Naive B cell (primary cell): ENCODE results near the gene PLEKHA3. TPM values are rescaled to one million over a fixed set of nuclear protein-coding genes. Genes with fewer than 3 reads are reported as not detected.
"Not testable (repeated sequence)": the region's sequence is repeated elsewhere in the genome, so short reads cannot be mapped to it uniquely, and the experiment has no call there.

ENCODE experiments used
- ATAC-seq, 2 donors: fragments of 150-1000 bp; cut with Tn5 transposase; 2 replicates each; pipeline ENCODE4 v1.10.0; 2021; ENCODE audit warnings: low read depth in 2 of 2, mild to moderate bottlenecking in 2 of 2, moderate library complexity in 2 of 2
- DNase-seq: peaks from one replicate; pipeline ENCODE4 v3.0.0; 2022
- H3K27ac Mint-ChIP-seq, 6 donors: one replicate each; pipeline ENCODE4 v1.8.0; 2020 to 2022; ENCODE audit warnings: mild to moderate bottlenecking in 6 of 6, mixed read lengths in 6 of 6, moderate library complexity in 5 of 6, inconsistent platforms in 2 of 6
- H3K27me3 Mint-ChIP-seq, 3 donors: one replicate each; pipeline ENCODE4 v1.8.0; 2021 to 2022; ENCODE audit warnings: mixed read lengths in 3 of 3, mild to moderate bottlenecking in 1 of 3
- H3K36me3 Mint-ChIP-seq, 2 donors: one replicate each; pipeline ENCODE4 v1.8.0; 2020 to 2022; ENCODE audit warnings: mixed read lengths in 2 of 2, inconsistent platforms in 1 of 2, mild to moderate bottlenecking in 1 of 2
- H3K4me1 Mint-ChIP-seq, 3 donors: one replicate each; pipeline ENCODE4 v1.8.0; 2020 to 2022; ENCODE audit warnings: mixed read lengths in 3 of 3, inconsistent platforms in 1 of 3, mild to moderate bottlenecking in 1 of 3, moderate library complexity in 1 of 3
- H3K4me3 Mint-ChIP-seq, 8 donors: one replicate each; pipeline ENCODE4 v1.8.0; 2020 to 2022; ENCODE audit warnings: mild to moderate bottlenecking in 8 of 8, mixed read lengths in 8 of 8, moderate library complexity in 8 of 8, inconsistent platforms in 2 of 8
- H3K9me3 Mint-ChIP-seq, 7 donors: one replicate each; pipeline ENCODE4 v1.8.0; 2020 to 2022; ENCODE audit warnings: mixed read lengths in 7 of 7, mild to moderate bottlenecking in 5 of 7, inconsistent platforms in 2 of 7, moderate library complexity in 1 of 7
- polyA plus RNA-seq, 6 donors: library from polyadenylated mRNA; unstranded; fragments of 300-500 nt; fragmentation: Illumina TruSeq; gene quantifications; one replicate each; pipeline ENCODE4 v1.2.3, GENCODE V29; 2021; ENCODE audit warnings: low read depth in 6 of 6

PLEKHA3 gene
- polyA plus RNA-seq, 6 donors from 2014 or later, result 20.9 to 23.8 (median 22.3) TPM

DNA sequence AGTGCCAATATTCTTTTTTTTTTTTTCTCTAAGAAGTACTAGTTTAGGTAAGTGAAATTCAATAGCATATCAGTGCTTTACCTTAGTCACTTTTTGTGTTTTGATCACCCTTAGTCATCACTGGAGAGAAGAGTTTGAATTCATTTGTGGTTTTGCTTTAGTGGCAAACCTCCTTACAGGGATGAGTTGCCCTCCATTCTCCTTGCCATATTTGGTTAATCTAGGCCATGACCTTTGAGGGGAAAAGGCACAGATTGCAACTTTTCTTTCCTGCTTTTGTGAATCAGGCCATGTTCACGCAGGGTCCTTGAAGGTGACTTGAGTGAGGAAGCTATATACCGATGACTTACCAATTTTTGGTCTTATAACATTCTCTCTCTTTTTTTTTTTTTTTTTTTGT is 34.4 kb downstream of the PLEKHA3 start:
- H3K36me3 Mint-ChIP-seq, result peaks cover 11 to 15% of the 10 kb centered on the region in 2 donors
- no peaks in the 10 kb centered on the region for H3K4me1 Mint-ChIP-seq
- ATAC-seq (no peak), DNase-seq (no peak)
- H3K9me3 Mint-ChIP-seq, result no peaks in the 10 kb centered on the region
- H3K4me3 Mint-ChIP-seq, result no peak overlapping the region
- peak overlapping the region in 1 of 6 donors; percentile 18 for H3K27ac Mint-ChIP-seq
- no peaks in the 10 kb centered on the region for H3K27me3 Mint-ChIP-seq

DNA sequence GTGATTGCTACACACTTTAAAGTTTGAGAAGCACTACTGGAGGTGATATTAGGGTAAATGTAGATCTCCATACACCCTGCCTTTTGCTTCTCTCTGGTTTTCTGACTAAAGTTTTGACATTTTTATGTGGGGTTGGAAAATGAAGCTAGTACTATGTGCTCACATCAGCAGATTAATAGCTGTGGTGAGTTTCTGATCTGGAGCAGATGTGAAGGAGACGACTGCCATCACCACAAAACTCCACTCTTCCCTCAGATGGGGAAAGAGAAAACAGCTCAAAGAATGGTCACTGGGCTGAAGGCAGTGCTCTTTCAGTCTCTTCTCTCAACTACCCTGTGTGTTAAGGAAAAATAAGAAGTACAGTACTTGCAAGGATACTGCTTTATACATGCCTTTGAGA is 37.2 kb downstream of the PLEKHA3 start:
- H3K27ac Mint-ChIP-seq, result no peak overlapping the region
- peaks cover under 1 to 4% (median 1%) of the 10 kb centered on the region in 3 donors for H3K4me1 Mint-ChIP-seq
- no peaks in the 10 kb centered on the region for H3K27me3 Mint-ChIP-seq
- ATAC-seq (no peak), DNase-seq (no peak)
- no peak overlapping the region for H3K4me3 Mint-ChIP-seq
- peaks cover 0 to 4% (median 0%) of the 10 kb centered on the region in 7 donors for H3K9me3 Mint-ChIP-seq
- H3K36me3 Mint-ChIP-seq, result peaks cover 5 to 6% of the 10 kb centered on the region in 2 donors

DNA sequence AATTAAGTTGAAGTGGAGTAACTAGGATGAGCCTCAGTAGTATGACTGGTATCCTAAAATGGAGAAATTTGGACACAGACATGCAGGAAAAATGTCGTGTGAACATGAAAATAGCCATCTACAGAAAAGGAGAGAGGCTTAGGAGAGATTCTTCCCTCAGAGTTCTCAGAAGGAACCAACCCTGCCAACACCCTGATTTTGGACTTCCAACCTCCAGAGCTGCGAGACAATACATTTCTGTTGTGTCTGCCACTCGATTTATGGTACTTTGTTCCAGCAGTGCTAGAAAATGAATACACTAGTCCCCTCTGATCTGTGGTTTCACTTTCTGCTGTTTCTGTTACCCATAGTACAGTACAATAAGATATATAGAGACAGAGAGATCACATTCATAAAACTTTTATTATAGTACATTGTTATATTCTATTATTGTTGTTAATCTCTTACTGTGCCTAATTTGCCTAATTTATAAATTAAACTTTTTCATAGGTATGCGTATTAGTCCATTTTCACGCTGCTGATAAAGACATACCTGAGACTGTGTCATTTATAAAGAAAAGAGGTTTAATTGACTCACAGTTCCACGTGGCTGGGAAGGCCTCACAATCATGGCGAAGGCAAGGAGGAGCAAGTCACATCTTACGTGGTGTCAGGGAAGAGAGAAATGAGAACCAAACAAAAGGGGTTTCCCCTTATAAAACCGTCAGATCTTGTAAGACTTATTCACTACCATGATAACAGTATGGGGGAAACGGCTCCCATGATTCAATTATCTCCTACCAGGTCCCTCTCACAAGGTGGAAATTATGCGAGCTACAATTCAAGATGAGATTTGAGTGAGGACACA is 41.3 kb downstream of the PLEKHA3 start:
- peaks cover 0 to 10% of the 10 kb centered on the region in 2 donors for H3K36me3 Mint-ChIP-seq
- H3K27ac Mint-ChIP-seq, result peak overlapping the region in 4 of 6 donors; percentile 48 to 75 (median 66)
- H3K4me1 Mint-ChIP-seq, result peaks cover 18 to 26% (median 25%) of the 10 kb centered on the region in 3 donors
- no peaks in the 10 kb centered on the region for H3K27me3 Mint-ChIP-seq
- no peak for DNase-seq
- no peak for ATAC-seq
- peak overlapping the region in 4 of 8 donors; percentile 4 to 72 (median 36) for H3K4me3 Mint-ChIP-seq
- peaks cover 0 to 4% (median 0%) of the 10 kb centered on the region in 7 donors for H3K9me3 Mint-ChIP-seq

DNA sequence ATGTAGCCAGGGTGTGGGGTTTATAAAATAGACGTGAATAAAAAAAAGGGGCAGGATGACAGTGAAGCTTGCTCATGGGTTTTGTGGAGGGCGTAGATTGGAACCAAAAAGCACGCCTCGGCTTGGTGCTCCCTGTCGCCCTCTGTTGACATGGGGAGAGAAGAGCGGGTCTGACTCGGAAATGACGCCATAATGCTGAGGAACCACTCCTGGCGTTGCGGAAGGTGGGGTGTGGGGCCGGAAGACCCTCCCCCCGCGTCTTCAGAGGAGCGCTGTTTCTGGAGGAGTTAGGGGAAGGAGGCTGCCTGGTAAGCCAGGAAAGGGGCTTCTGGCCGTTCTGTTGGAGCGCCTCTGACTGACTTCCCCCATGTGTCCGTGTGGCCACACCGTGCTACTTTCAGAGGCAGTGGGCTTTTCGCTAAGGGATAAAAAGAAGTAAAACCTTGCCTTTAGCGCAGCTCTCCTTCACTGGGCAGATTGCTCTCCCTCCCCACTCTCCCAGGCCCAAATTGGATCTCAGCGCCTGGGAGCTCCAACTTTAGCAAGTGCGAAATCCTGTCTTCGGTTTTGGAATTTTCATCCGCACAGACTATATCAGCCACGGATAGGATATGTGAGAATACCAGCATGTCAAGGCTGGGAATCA is 42.8 kb downstream of the PLEKHA3 start:
- Mint-ChIP-seq H3K27me3 (no peaks in the 10 kb centered on the region), H3K4me3 (peak overlapping the region; percentile 88 to 96 (median 94)), H3K27ac (peak overlapping the region; percentile 81 to 92 (median 84)), H3K36me3 (peaks cover 0 to 10% of the 10 kb centered on the region in 2 donors), H3K4me1 (peaks cover 18 to 26% (median 25%) of the 10 kb centered on the region in 3 donors), H3K9me3 (peaks cover 0 to 4% (median 0%) of the 10 kb centered on the region in 7 donors)
- peak; percentile 77 for DNase-seq
- peak; percentile 99 for ATAC-seq

DNA sequence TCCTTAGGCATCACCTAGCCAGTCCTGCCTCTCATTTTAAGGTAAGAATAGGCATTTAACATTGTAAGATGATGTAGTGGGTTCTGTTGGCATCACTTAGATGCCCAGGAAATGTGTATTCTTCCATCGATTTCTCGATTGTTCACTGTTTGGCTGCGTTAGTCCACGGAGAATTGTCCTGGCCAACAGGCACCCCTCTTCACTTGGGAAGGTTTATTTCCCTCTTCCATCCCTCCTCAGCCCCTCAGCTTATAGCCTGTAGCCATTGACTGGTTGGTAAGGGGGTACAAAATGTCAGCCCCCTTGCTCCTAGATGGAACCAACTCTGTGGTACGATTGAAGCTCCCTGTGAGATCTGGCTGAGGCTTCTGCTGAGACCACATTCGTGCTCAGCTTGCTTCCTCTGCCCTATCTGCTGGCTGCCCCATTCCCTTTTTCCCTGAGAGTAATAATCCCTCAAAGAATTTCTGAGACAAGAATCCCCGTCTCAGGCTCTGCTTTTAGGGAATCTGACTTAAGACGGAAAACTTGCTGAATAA is 43.4 kb downstream of the PLEKHA3 start:
- H3K9me3 Mint-ChIP-seq, result peaks cover 0 to 4% (median 0%) of the 10 kb centered on the region in 7 donors
- peak overlapping the region; percentile 88 to 96 (median 94) for H3K4me3 Mint-ChIP-seq
- DNase-seq, result no peak
- no peak for ATAC-seq
- peaks cover 18 to 26% (median 25%) of the 10 kb centered on the region in 3 donors for H3K4me1 Mint-ChIP-seq
- peak overlapping the region; percentile 82 to 92 (median 86) for H3K27ac Mint-ChIP-seq
- H3K27me3 Mint-ChIP-seq, result no peaks in the 10 kb centered on the region
- H3K36me3 Mint-ChIP-seq, result peaks cover 0 to 10% of the 10 kb centered on the region in 2 donors

DNA sequence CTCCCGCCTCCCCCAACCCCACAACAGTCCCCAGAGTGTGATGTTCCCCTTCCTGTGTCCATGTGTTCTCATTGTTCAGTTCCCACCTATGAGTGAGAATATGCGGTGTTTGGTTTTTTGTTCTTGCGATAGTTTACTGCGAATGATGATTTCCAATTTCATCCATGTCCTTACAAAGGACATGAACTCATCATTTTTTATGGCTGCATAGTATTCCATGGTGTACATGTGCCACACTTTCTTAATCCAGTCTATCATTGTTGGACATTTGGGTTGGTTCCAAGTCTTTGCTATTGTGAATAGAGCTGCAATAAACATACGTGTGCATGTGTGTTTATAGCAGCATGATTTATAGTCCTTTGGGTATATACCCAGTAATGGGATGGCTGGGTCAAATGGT is 44.8 kb downstream of the PLEKHA3 start:
- not testable (repeated sequence) for H3K9me3 Mint-ChIP-seq, H3K36me3 Mint-ChIP-seq, ATAC-seq, DNase-seq, H3K27me3 Mint-ChIP-seq, H3K27ac Mint-ChIP-seq
- Mint-ChIP-seq H3K4me1 (peaks cover 23 to 31% (median 26%) of the 10 kb centered on the region in 3 donors), H3K4me3 (peak overlapping the region in 1 of 8 donors; percentile 22)

DNA sequence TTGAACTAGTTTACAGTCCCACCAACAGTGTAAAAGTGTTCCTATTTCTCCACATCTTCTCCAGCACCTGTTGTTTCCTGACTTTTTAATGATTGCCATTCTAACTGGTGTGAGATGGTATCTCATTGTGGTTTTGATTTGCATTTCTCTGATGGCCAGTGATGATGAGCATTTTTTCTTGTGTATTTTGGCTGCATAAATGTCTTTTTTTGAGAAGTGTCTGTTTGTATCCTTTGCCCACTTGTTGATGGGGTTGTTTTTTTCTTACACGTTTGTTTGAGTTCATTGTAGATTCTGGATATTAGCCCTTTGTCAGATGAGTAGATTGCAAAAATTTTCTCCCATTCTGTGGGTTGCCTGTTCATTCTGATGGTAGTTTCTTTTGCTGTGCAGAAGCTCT is 45.2 kb downstream of the PLEKHA3 start:
- not testable (repeated sequence) for H3K36me3 Mint-ChIP-seq, ATAC-seq, H3K27me3 Mint-ChIP-seq, H3K9me3 Mint-ChIP-seq, DNase-seq
- peaks cover 25 to 33% (median 29%) of the 10 kb centered on the region in 3 donors for H3K4me1 Mint-ChIP-seq
- peak overlapping the region in 1 of 8 donors; percentile 47 for H3K4me3 Mint-ChIP-seq
- H3K27ac Mint-ChIP-seq, result peak overlapping the region in 1 of 6 donors; percentile 22

DNA sequence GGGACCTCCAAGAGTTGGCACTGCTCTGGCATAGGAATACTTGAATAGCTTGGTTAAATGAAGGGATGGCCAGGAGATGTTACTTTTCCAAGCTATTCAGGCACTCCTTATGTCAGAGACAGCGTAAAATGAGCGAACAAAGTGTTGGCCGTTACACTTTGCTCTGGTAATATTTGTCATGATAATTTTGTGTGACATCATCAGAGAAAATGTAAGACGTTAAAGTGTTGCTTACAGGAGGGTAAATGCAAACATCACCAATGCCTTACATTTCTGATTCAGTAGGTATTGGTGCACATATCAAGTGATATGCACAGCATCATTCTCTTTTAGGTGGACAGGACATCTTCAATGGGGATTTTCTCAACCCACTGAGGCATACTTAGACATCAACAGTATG is 46.0 kb downstream of the PLEKHA3 start:
- Mint-ChIP-seq H3K27me3 (no peaks in the 10 kb centered on the region), H3K4me3 (no peak overlapping the region), H3K4me1 (peaks cover 33 to 41% (median 36%) of the 10 kb centered on the region in 3 donors), H3K9me3 (peaks cover 0 to 4% (median 0%) of the 10 kb centered on the region in 7 donors), H3K36me3 (peaks cover 0 to 15% of the 10 kb centered on the region in 2 donors), H3K27ac (no peak overlapping the region)
- no peak for ATAC-seq
- DNase-seq, result no peak

DNA sequence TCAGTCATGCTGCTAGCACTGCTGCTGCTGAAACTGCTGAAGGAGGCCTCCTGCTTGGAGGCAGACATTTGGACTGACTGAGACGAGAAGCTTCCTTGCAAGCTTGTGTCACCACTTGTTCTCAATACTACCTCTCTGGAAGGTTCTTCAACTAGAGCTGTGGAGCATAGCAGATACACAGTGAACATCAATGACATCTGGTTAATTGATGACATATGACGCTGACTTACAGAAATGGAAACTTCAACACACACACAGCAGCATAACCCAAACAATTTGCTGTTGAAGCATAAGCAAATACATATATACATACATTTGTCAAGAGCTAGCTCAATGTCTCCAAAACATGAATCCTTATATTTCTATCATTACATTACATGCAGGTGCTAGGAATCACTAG is 47.3 kb downstream of the PLEKHA3 start:
- Mint-ChIP-seq H3K4me1 (peaks cover 29 to 41% (median 34%) of the 10 kb centered on the region in 3 donors), H3K9me3 (peaks cover 0 to 3% (median 0%) of the 10 kb centered on the region in 7 donors), H3K4me3 (no peak overlapping the region), H3K27me3 (no peaks in the 10 kb centered on the region), H3K27ac (peak overlapping the region in 2 of 6 donors; percentile 7 to 24), H3K36me3 (peaks cover 10 to 28% of the 10 kb centered on the region in 2 donors)
- no peak for ATAC-seq
- no peak for DNase-seq

DNA sequence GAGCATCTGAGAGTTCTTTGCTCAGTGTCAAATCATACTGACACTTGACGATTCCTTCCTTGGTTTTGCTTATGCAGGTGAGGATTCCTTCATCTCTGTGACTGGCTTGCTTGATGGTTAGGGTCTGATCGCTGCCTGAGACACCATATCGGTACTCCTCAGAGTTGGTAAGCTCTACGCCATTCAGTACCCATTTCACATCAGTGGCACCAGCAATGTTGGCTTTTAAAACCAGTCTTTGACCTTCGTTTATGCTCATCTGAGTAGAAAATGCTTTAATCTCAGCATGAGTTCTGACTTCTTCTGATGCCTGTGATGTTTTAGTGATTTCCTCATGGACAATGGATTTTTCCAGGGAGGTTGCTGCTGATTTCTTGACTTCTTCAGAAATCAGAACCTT is 48.4 kb downstream of the PLEKHA3 start:
- Mint-ChIP-seq H3K36me3 (peaks cover 20 to 37% of the 10 kb centered on the region in 2 donors), H3K9me3 (no peaks in the 10 kb centered on the region), H3K27me3 (no peaks in the 10 kb centered on the region), H3K4me1 (peaks cover 24 to 30% (median 24%) of the 10 kb centered on the region in 3 donors), H3K4me3 (no peak overlapping the region), H3K27ac (peak overlapping the region in 3 of 6 donors; percentile 16 to 53 (median 40))
- DNase-seq, result no peak
- ATAC-seq, result no peak

DNA sequence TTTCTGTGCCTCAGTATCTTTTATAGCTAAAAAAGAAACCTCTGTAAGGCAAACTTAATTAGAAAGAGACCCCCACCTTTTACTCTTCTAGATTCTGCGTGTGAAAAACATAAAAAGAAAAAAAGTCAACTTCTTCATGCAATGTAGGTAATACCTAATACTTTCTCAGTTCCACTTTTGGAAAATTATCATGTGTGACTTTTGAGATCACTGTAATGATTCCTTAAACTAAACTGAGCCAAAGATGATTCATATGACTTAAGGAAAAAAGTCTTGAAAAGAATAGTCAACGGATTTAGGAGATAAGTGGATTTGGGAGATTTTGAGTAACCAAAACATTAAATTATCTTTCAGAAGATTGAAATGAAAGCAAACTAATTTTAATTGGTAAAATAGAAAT is 48.9 kb downstream of the PLEKHA3 start:
- Mint-ChIP-seq H3K4me3 (peak overlapping the region in 1 of 8 donors; percentile 4), H3K27ac (peak overlapping the region in 3 of 6 donors; percentile 16 to 53 (median 40)), H3K36me3 (peaks cover 26 to 42% of the 10 kb centered on the region in 2 donors), H3K27me3 (no peaks in the 10 kb centered on the region), H3K9me3 (no peaks in the 10 kb centered on the region), H3K4me1 (peaks cover 18 to 31% (median 26%) of the 10 kb centered on the region in 3 donors)
- DNase-seq (no peak), ATAC-seq (no peak)

DNA sequence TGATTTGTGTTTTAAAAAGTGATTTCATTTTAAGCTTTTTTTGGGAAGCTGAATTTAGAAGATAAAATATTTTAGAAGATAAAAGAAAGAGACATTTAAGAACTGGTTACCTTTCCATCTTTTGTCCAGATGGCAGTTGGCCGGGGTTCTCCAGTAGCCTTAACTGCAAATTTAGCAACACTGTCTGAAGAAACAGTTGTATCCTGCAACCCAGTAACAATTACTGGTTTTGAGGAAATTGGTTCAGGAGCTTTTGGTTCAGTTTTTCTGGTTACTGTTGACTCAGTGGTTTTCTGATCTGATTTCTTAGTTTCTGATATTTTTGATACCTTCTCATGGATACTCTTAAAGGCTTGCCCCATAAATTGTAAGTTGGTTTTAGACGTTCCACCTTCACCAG is 49.9 kb downstream of the PLEKHA3 start:
- Mint-ChIP-seq H3K4me1 (peaks cover 17 to 32% (median 27%) of the 10 kb centered on the region in 3 donors), H3K9me3 (no peaks in the 10 kb centered on the region), H3K27ac (peak overlapping the region in 1 of 6 donors; percentile 88), H3K27me3 (no peaks in the 10 kb centered on the region), H3K36me3 (peaks cover 35 to 52% of the 10 kb centered on the region in 2 donors), H3K4me3 (peak overlapping the region in 1 of 8 donors; percentile 38)
- no peak for ATAC-seq
- DNase-seq, result no peak

DNA sequence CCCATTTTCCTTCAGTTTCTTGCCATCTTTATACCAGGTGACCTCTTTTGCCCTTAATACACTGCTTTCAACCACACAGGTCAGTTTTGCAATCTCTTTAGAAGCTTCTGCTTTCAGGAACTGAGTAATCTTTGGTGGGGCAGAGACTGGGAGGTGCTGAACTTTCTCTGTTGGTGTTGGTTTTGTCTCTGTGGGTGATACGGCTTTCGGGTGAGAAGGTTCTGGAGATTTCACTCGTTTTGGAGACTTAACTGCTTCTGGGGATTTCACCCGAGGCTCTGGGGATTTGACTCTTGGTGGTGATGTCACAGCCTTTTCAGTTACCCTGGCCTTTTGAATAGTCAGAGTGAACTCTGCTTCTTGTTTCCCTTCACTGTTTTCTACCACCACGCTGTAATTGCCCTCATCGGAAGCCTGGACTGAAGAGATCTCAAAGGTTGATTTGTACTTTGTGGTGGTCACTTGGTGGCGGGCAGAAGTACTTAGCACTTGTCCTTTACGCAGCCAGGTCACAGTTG is 50.4 kb downstream of the PLEKHA3 start:
- peak; percentile 84 to 89 for ATAC-seq
- peak; percentile 33 for DNase-seq
- Mint-ChIP-seq H3K27me3 (no peaks in the 10 kb centered on the region), H3K27ac (peak overlapping the region in 5 of 6 donors; percentile 51 to 88 (median 69)), H3K4me1 (peaks cover 15 to 30% (median 27%) of the 10 kb centered on the region in 3 donors), H3K36me3 (peaks cover 38 to 54% of the 10 kb centered on the region in 2 donors), H3K9me3 (no peaks in the 10 kb centered on the region), H3K4me3 (peak overlapping the region in 3 of 8 donors; percentile 12 to 38 (median 17))
